Measurements from ENCODE around the gene TSPYL1.
"Not testable (repeated sequence)": the region's sequence is repeated elsewhere in the genome, so short reads cannot be mapped to it uniquely, and the experiment has no call there.

TSPYL1 gene

DNA sequence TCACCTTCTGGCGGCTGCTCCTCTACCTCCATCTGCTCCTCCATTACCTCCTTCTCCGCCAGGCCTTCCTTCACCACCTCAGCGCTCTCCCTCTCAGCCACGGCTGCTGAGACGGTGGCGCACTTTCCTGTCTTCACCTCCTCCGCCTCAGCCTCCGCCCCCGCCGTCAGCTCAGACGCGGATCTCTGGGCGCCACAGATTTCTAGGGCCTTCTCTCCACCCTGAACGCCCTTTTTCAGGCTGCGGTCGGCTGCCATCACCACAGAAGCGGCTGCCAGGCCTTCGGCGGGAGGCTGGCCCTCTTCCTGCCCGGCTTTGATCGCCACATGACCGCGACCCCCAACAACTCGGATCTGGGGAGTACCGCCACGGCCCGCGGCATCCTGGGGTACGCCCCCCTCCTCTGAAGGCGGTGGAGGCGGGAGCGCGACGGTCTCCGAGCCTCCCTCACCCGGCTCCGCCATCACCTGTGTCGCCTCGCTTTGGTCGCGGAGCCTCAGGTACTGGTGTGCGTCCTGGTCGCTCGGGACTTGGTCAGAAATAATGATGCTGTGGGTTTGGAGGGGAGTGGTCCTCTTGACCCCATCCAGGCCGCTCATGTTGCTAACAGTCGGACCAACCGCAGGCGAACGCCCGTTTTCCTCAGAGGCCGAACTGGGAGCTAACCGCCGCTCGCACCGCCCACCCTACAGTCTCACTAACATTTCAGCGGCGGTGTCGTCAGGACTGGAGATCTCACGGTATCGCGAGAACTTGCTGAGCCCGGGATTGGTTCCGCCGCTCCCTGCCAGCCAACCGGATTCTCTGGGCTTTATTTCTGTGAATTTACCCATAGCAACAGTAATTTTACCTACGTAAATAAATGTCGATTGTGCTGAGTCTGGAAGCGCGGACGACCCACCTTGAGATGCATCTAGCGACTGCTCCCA, at the start of gene TSPYL1:
TSPYL1 (minus strand) TSS at position 699 of the 929 bp plus-strand sequence; CDS start at position 599, 100 bp downstream.
- Mint-ChIP-seq H3K36me3 (peaks cover 28 to 40% of the 10 kb centered on the region in 2 donors), H3K4me3 (peak within 1 kb of the TSS; percentile 96 to 97), H3K27ac (peak within 1 kb of the TSS; percentile 100), H3K9me3 (no peaks in the 10 kb centered on the region), H3K27me3 (no peaks in the 10 kb centered on the region), H3K4me1 (peaks cover 32 to 60% of the 10 kb centered on the region in 2 donors)
- DNase-seq (peak; percentile 92), ATAC-seq (replicated peaks) (peak; percentile 94 to 96)

- peaks cover 3% of the 10 kb centered on the region in 2 donors for H3K9me3 Mint-ChIP-seq
- no peak for ATAC-seq (replicated peaks)
- no peaks in the 10 kb centered on the region for H3K27me3 Mint-ChIP-seq
- H3K4me1 Mint-ChIP-seq, result no peaks in the 10 kb centered on the region
- peaks cover 2 to 3% of the 10 kb centered on the region in 2 donors for H3K36me3 Mint-ChIP-seq
- H3K4me3 Mint-ChIP-seq, result no peak overlapping the region
- no peak overlapping the region for H3K27ac Mint-ChIP-seq
- no peak for DNase-seq
These were observed 49.4 kb upstream of the TSPYL1 start for GRCh38 chr6:116329156-116329555.

- H3K27ac Mint-ChIP-seq, result no peak overlapping the region
These were observed 48.8 kb upstream of the TSPYL1 start for GRCh38 chr6:116328528-116328903.

DNA sequence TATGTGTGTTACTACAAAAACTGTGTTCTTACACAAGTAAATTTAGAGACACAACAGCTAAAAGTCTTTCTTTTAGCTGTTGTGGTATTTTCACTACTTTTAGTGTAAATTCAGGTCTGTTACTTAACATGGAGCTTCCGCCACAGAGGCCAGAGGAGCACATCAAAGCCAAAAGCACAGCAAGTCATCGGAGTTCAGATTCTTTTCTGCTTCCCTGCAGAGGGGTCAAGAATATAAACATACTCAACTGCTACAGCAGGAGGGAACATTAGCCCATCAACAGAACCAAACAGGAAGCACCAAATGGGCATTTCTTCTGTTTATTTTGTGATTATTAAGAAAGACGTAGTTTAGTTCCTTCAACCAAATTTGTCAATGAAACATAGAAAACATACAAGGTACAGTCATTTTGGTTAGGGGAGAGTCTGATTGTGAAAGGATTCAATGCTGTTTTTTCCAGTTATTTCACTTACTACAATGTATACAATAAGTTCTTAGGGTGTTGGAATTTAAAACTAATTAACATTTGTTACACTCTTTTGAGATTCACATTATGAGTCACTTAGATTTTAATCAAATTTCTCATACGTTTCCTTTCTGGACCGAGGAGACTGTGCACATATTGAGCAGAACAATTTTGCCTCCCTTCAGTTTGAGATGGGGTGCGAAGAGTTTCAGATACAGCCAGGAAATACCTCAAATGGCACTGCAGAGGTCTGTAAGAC, 48.2 kb upstream of the TSPYL1 start:
- Mint-ChIP-seq H3K4me3 (no peak overlapping the region), H3K27ac (no peak overlapping the region), H3K36me3 (peaks cover 0 to under 1% of the 10 kb centered on the region in 2 donors), H3K27me3 (no peaks in the 10 kb centered on the region), H3K9me3 (peaks cover 0 to under 1% of the 10 kb centered on the region in 2 donors), H3K4me1 (no peaks in the 10 kb centered on the region)
- no peak for DNase-seq
- no peak for ATAC-seq (replicated peaks)

More at GRCh38 chr6:116328528-116328903, 48.8 kb upstream of the TSPYL1 start:
- ATAC-seq (replicated peaks) (no peak), DNase-seq (no peak)
- H3K4me1 Mint-ChIP-seq, result no peaks in the 10 kb centered on the region
- H3K27me3 Mint-ChIP-seq, result no peaks in the 10 kb centered on the region
- peaks cover 2 to 3% of the 10 kb centered on the region in 2 donors for H3K36me3 Mint-ChIP-seq
- no peak overlapping the region for H3K4me3 Mint-ChIP-seq
- H3K9me3 Mint-ChIP-seq, result peaks cover 0 to 3% of the 10 kb centered on the region in 2 donors

GRCh38 chr6:116326996-116327395, 47.3 kb upstream of the TSPYL1 start:
- no peaks in the 10 kb centered on the region for H3K36me3 Mint-ChIP-seq
- H3K4me3 Mint-ChIP-seq, result no peak overlapping the region
- DNase-seq (no peak), ATAC-seq (replicated peaks) (no peak)
- H3K4me1 Mint-ChIP-seq, result no peaks in the 10 kb centered on the region
- H3K27ac Mint-ChIP-seq, result no peak overlapping the region
- H3K27me3 Mint-ChIP-seq, result no peaks in the 10 kb centered on the region
- H3K9me3 Mint-ChIP-seq, result no peaks in the 10 kb centered on the region

GRCh38 chr6:116326181-116326671, 46.5 kb upstream of the TSPYL1 start:
- H3K27me3 Mint-ChIP-seq, result no peaks in the 10 kb centered on the region
- H3K4me1 Mint-ChIP-seq, result no peaks in the 10 kb centered on the region
- no peak overlapping the region for H3K27ac Mint-ChIP-seq
- H3K36me3 Mint-ChIP-seq, result no peaks in the 10 kb centered on the region
- H3K4me3 Mint-ChIP-seq, result no peak overlapping the region
- DNase-seq, result no peak
- no peak for ATAC-seq (replicated peaks)
- no peaks in the 10 kb centered on the region for H3K9me3 Mint-ChIP-seq

GRCh38 chr6:116325634-116326132, 46.0 kb upstream of the TSPYL1 start:
- not testable (repeated sequence) for H3K36me3 Mint-ChIP-seq; H3K9me3 Mint-ChIP-seq; H3K27ac Mint-ChIP-seq; H3K4me3 Mint-ChIP-seq; H3K27me3 Mint-ChIP-seq; H3K4me1 Mint-ChIP-seq; ATAC-seq (replicated peaks); DNase-seq

- H3K27ac Mint-ChIP-seq, result no peak overlapping the region
- DNase-seq (no peak), ATAC-seq (replicated peaks) (no peak)
- no peaks in the 10 kb centered on the region for H3K36me3 Mint-ChIP-seq
- no peak overlapping the region for H3K4me3 Mint-ChIP-seq
- no peaks in the 10 kb centered on the region for H3K27me3 Mint-ChIP-seq
- H3K9me3 Mint-ChIP-seq, result no peaks in the 10 kb centered on the region
- no peaks in the 10 kb centered on the region for H3K4me1 Mint-ChIP-seq
These were observed 44.1 kb upstream of the TSPYL1 start for GRCh38 chr6:116323863-116324262.

GRCh38 chr6:116321933-116322332, 42.2 kb upstream of the TSPYL1 start:
- not testable (repeated sequence) for H3K36me3 Mint-ChIP-seq; H3K27ac Mint-ChIP-seq; H3K9me3 Mint-ChIP-seq; H3K4me1 Mint-ChIP-seq; ATAC-seq (replicated peaks); DNase-seq; H3K4me3 Mint-ChIP-seq; H3K27me3 Mint-ChIP-seq

- H3K27me3 Mint-ChIP-seq, result no peaks in the 10 kb centered on the region
These were observed 37.2 kb upstream of the TSPYL1 start for GRCh38 chr6:116316772-116317467.

DNA sequence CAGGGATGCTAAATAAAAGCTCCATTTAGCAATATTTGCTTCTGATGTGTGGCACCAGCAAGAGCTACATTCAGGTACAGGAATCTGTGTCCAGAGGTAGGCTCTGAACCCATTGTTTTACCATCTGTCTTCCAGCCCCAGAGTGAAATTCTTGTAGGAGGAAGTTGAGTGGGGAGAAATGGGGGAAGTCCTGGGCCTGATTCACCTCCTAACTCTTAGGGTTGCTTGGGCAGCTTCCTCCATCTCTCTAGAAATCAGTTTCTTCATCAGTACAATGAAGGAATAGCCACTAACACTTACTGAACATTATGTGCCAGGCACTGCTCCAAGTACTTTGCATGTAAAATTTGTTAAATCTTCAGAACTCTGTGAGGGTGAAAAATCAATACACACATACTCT, 35.1 kb upstream of the TSPYL1 start:
- Mint-ChIP-seq H3K9me3 (peaks cover 0 to 3% of the 10 kb centered on the region in 2 donors), H3K4me3 (no peak overlapping the region), H3K36me3 (peaks cover 6 to 10% of the 10 kb centered on the region in 2 donors), H3K27me3 (no peaks in the 10 kb centered on the region), H3K27ac (no peak overlapping the region), H3K4me1 (peaks cover 4 to 16% of the 10 kb centered on the region in 2 donors)
- ATAC-seq (replicated peaks), result peak; percentile 71 to 90
- DNase-seq, result no peak

More at GRCh38 chr6:116316772-116317467, 37.2 kb upstream of the TSPYL1 start:
- Mint-ChIP-seq H3K4me3 (no peak overlapping the region), H3K4me1 (peaks cover 4 to 16% of the 10 kb centered on the region in 2 donors), H3K36me3 (no peaks in the 10 kb centered on the region), H3K9me3 (no peaks in the 10 kb centered on the region), H3K27ac (no peak overlapping the region)
- DNase-seq (no peak), ATAC-seq (replicated peaks) (no peak)

- peaks cover 6 to 10% of the 10 kb centered on the region in 2 donors for H3K36me3 Mint-ChIP-seq
- peaks cover 0 to 3% of the 10 kb centered on the region in 2 donors for H3K9me3 Mint-ChIP-seq
- ATAC-seq (replicated peaks), result no peak
- H3K4me3 Mint-ChIP-seq, result no peak overlapping the region
- H3K4me1 Mint-ChIP-seq, result peaks cover 4 to 16% of the 10 kb centered on the region in 2 donors
- H3K27ac Mint-ChIP-seq, result no peak overlapping the region
- no peaks in the 10 kb centered on the region for H3K27me3 Mint-ChIP-seq
- DNase-seq, result no peak
These were observed 34.5 kb upstream of the TSPYL1 start for GRCh38 chr6:116314218-116314617.

DNA sequence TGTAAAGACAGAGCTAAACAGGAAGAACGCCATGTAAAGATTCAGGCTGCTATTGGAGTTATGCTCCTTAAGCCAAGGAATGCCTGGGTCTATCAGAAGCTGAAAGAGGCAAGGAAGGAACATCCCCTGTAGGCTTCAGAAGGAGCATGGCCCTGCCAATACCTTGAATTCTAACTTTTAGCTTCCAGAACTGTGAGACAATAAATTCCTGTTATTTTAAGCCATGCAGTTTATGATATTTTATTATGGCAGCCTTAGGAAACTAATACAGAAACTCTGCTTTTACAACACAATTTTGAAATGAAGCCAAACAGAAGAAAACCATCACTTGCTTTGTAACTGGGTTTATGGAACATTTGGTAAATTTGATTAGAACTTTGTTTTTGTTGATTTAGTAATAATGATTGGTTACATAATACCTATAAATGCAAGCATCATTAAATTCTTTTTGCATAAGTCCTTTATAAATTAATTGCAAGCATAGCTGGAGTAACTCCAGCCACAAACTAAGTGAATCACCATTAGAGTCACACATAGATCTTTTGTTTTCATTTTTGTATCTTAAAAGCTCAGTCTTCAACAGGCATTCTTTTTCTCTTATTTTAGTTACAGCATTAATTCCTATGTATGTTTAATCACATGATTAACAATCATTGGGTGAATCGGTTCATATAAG, 33.5 kb upstream of the TSPYL1 start:
- H3K27me3 Mint-ChIP-seq, result no peaks in the 10 kb centered on the region
- peaks cover 6 to 10% of the 10 kb centered on the region in 2 donors for H3K36me3 Mint-ChIP-seq
- peaks cover 4 to 16% of the 10 kb centered on the region in 2 donors for H3K4me1 Mint-ChIP-seq
- no peak for ATAC-seq (replicated peaks)
- no peak overlapping the region for H3K27ac Mint-ChIP-seq
- DNase-seq, result no peak
- peaks cover 0 to 3% of the 10 kb centered on the region in 2 donors for H3K9me3 Mint-ChIP-seq
- no peak overlapping the region for H3K4me3 Mint-ChIP-seq
